MG63 (cell line): ENCODE measurements around the gene SLC29A3. TPM values are rescaled to one million over a fixed set of nuclear protein-coding genes. Genes with fewer than 3 reads are reported as not detected.

Experiments used
- DNase-seq: peaks from one replicate; pipeline ENCODE4 v3.0.0-alpha.2; 2020
- H3K27me3 ChIP-seq: fragments of 250-450 bp; sonication (Bioruptor Pico); 2 replicates; pipeline ENCODE4 v1.5.1; 2020; ENCODE audit warnings: mild to moderate bottlenecking, moderate library complexity
- H3K36me3 ChIP-seq: fragments of 250-450 bp; sonication (Bioruptor Pico); 2 replicates; pipeline ENCODE4 v1.5.1; 2020; ENCODE audit warnings: mild to moderate bottlenecking, moderate library complexity
- H3K4me3 ChIP-seq: fragments of 250-450 bp; sonication (Bioruptor Pico); 2 replicates; pipeline ENCODE4 v1.5.1; 2020; ENCODE audit warnings: mild to moderate bottlenecking, moderate library complexity
- H3K9me3 ChIP-seq: fragments of 250-450 bp; sonication (Bioruptor Pico); 2 replicates; pipeline ENCODE4 v1.5.1; 2020; ENCODE audit warnings: mild to moderate bottlenecking, moderate library complexity
- total RNA-seq: library from RNA; depleted of rRNA; stranded (reverse); fragments of >200 nt; shearing (Covaris generic); gene quantifications from 2 replicates; pipeline ENCODE4 v1.2.3, GENCODE V29; 2014; ENCODE audit warnings: low replicate concordance

Gene SLC29A3
- total RNA-seq, 1 experiment from 2014 or later: 0.92 TPM

DNA sequence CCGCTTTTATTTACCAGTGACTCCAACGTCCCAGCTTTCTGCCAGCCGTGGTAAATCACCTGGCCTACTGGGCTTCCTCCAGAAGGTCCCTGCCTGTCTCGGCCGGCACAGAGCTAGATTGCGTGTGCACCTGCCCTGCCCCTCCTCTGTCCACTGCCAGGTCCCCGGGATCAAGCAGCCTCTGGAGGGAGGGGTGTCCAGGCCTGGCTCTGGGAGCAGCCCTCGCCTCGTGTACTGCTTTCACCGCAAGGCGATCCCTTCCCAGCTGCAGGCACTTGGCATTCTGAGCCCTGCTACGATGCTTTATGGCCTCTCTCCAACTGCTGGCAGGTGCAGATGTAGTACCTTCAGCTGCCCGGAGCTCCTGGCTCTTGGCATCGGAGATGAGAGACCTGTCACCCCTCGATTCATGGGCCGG, 7.4 kb downstream of the SLC29A3 start:
- Histone ChIP-seq H3K36me3 (no peaks in the 10 kb centered on the region; the same call in 1 of the 2 replicates), H3K4me3 (no peak overlapping the region), H3K9me3 (no peaks in the 10 kb centered on the region), H3K27me3 (no peaks in the 10 kb centered on the region)
- no peak for DNase-seq

DNA sequence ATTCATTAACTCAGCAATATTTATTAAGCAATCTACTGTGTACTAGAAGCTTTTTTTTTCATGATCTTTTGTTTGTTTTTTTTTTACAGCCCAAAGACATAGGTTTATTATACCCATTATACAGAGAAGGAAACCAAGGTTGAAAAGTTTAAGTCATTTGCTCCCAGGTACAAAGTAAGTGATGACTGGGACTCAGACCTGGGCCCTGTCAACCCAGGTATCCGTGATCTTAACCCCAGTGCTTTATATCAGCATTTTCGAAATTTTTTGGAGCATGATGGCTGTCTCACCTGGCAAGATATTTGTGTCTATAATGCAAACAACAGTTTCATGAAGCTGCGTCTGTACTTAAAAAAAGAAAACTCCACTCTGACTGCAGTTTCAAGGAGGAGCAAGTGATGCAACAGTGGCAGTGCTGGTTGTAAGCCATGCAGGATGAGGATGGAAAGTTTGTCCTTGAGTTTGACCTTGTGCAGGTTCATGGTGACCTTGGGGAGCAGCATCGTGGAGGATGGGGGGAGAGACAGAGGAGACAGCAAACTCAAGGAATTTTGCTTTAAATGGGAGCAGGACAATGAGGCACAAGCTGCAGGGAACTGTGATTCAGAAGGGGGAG, 11.8 kb downstream of the SLC29A3 start:
- Histone ChIP-seq H3K9me3 (no peaks in the 10 kb centered on the region), H3K27me3 (no peaks in the 10 kb centered on the region), H3K4me3 (no peak overlapping the region), H3K36me3 (no peaks in the 10 kb centered on the region)
- no peak for DNase-seq

DNA sequence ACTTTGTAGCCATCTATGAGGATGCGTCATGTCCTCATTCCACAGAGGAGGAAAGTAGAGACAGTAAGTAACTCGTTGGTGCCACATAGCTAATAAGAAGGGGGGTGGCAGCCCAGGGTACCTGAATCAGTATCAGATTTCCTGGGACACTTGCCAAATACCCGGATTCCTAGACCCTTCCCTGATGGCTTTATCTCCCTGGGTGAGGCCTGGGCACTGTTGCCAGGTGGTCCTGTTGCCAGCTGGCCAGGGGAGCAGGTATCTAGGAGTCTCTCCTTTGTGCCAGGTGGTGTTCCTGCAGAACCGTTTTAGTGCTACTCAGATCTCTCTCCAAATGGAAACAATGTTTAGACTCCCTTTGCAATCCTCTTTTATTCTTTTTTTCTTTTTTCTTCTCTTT, 12.7 kb downstream of the SLC29A3 start:
- no peak for DNase-seq
- H3K27me3 ChIP-seq: no peaks in the 10 kb centered on the region
- no peaks in the 10 kb centered on the region for H3K9me3 ChIP-seq
- H3K4me3 ChIP-seq: no peak overlapping the region
- H3K36me3 ChIP-seq: no peaks in the 10 kb centered on the region

DNA sequence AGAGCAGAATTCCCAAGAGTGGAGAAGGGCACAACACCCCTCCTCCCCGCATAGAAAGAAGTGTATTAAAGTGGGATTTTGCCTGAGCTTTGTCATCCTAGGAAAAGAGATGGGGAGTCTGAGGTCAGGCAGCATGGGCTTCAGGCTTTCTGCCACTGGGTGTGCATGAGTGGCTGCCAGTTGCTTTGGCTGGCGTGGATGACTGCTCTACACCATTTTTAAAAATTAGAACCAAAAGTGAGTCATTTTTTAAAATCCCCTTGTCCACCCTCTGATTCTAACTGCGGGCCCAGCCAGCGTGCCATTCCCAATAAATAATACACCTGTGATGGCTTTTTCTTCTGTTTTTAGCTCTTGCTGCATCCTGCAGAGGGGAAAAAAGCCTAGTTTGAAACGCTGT, 13.4 kb downstream of the SLC29A3 start:
- H3K9me3 ChIP-seq: no peaks in the 10 kb centered on the region

DNA sequence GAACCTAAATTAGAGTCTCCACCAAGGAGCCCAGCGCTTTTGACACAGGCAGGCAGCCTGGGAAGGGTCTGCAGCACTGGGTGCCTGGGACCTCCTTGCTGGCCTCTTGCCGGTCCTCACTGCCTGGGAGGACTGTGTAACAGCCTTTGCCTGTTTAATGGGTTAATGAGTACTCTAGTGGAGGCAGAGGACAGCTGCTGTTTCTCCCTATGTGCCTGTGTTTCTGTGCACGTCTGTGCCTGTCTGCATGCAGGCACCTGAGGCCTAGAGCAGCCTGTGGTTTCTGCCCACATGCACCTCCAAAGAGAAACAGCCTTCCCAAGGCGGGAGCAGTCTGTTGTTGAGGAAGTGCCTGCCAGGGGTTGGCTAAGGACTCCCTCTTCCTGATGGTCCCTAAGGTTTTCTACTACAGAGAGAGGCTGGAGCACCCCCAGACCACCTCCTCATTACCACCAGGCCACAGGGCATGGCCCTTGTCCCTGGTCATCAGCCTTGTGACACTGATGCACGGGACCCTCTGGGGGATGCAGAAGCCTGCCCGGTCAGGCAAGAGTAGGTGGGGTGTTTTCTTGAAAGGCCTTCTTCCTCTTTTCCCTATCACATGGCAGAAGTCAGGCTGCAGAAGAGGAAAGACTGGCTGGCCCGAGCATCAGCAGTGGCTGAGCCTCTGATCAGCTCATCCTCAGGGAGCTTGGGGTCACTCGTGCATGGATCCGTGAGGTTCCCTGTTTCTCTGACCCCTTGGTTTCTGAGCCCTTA, 14.2 kb downstream of the SLC29A3 start:
- no peaks in the 10 kb centered on the region for H3K36me3 ChIP-seq
- H3K9me3 ChIP-seq: no peaks in the 10 kb centered on the region
- no peak overlapping the region for H3K4me3 ChIP-seq
- no peaks in the 10 kb centered on the region for H3K27me3 ChIP-seq
- DNase-seq: no peak

More for the DNA sequence above, 13.4 kb downstream of the SLC29A3 start:
- Histone ChIP-seq H3K36me3 (no peaks in the 10 kb centered on the region), H3K4me3 (no peak overlapping the region), H3K27me3 (no peaks in the 10 kb centered on the region)
- DNase-seq: no peak

DNA sequence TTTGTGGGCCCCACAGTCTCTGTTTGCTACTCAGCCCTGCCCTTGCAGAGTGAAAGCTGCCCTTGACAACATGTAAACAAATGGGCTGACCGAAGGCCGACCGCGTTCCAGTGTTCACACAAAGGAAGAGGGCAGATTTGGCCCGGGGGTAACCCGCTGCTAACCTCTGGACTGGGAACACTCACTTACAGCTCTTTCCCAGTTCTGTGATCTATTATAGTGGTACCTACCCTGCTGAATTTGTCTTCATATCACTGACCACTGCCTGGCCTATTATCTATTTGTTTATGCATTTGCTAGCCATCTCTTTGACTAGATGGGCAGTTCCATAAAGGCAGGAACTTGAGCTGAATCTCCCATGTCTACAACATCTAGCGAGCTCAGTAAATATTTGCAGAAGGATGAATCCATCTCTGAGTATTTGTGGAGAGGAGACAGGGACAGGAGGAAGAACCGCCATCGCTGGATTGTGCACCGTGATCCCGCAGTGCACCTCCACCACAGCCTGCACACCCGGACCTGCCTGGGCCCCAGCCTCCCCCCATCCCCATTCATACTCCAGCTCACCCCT, 15.2 kb downstream of the SLC29A3 start:
- no peaks in the 10 kb centered on the region for H3K27me3 ChIP-seq
- H3K36me3 ChIP-seq: no peaks in the 10 kb centered on the region
- H3K4me3 ChIP-seq: no peak overlapping the region
- DNase-seq: no peak
- H3K9me3 ChIP-seq: no peaks in the 10 kb centered on the region

DNA sequence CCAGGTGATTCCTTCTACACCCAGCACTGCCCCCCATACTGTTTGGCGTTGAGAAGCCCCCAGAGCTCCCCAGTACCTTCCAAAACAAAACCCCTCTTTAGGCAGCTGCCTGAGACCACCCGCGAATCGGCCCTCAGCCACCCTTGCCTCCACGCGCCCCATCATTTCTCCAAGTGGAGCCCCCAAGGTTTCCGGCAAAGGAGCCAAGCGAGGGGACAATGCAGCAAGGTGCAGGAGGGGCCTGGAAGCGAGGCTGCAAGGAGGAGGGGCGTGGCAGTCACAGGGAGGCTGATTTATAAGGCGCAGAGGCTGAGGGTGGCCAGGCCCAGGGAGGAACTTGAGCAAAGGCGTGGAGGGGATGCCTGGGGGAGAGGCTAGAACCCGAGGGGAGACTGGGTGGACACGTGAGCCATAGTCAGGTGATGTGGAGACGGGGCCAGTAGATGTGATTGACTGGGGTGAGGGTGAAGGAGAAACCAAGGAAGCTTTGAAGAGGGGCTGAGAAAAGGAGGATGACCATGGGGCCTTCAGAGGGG, 16.2 kb downstream of the SLC29A3 start:
- Histone ChIP-seq H3K4me3 (no peak overlapping the region), H3K36me3 (no peaks in the 10 kb centered on the region), H3K9me3 (no peaks in the 10 kb centered on the region), H3K27me3 (no peaks in the 10 kb centered on the region)
- no peak for DNase-seq

DNA sequence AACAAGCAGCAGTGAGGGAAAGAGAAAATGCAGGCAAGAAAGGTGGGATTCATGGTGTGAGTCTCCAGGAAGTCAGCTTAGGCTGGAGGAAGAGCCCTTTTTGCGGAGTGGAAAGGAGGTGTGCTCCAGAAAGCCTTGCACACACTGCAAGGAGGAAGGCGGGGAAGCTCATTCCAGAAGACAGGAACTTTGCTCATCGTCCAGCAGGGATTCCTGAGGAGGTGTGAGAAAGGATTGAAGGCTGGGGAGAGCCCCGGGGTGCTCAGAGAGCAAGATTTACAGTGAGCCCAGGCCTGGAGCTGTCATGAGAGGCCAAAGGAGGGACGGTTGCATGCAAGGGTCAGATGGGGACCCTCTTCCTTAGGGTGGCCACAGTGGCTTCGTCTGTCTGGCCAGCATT, 17.6 kb downstream of the SLC29A3 start:
- no peak for DNase-seq
- H3K36me3 ChIP-seq: no peaks in the 10 kb centered on the region
- no peaks in the 10 kb centered on the region for H3K9me3 ChIP-seq
- H3K27me3 ChIP-seq: no peaks in the 10 kb centered on the region
- H3K4me3 ChIP-seq: no peak overlapping the region

DNA sequence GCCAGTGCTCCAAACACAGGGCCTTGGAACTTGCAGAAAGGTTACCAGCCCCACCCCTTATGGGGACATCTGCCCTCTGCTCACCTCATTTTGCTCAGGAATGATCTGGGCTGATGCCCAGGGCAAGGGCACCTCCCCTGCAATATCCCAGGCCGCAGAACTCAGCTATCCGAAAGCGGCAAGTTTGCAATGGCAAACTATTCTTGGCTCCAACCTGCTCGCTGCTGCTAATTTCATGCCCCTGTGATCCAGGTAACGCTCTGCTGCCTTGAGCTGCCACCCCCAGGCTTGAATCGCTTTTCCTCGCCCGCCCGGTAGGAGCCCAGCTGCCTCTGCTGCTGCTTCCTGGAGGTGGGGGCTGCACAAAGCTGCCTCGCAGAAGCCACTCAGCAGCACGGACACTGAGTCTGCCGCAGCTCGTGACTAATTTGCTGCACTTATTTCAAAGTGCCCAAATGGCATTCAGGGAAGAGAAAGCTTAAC, 18.2 kb downstream of the SLC29A3 start:
- Histone ChIP-seq H3K4me3 (no peak overlapping the region), H3K9me3 (no peaks in the 10 kb centered on the region), H3K27me3 (no peaks in the 10 kb centered on the region), H3K36me3 (no peaks in the 10 kb centered on the region)
- DNase-seq: no peak

DNA sequence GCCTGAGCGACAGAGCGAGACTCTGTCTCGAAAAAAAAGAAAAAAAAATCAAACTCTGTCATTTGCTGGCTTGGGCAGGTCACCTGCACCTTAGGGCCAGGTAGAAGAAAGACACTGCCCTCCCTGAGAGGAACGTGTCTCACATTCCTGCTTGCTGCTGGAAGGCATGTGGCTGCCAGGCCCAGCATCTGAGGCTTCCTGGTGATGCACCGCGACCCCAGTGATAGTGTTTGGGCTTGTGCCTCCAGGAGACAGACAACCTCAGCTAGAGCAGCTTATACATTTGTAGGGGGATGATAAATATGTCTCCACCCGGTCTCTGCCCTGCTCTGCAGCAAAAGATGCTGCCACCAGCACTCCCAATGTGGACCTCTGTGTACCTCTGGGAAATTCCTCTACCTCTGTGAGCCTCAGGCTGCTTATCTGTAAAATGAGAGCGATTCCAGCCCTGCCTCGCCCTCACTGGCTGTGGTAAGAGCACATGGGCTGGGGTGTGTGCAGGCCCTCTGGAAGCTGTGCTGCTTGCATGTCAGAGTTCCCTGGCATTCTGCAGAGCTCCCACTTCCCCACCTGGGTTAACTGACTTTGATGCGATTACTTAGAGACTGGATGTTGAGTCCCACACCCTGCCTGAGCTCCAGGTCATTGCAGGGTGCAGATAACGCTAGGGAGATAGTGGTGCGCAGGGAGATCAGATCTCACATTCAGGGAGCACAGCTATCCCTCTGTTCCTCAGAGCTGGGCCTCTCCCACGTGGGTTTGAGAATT, 19.9 kb downstream of the SLC29A3 start:
- H3K36me3 ChIP-seq: no peaks in the 10 kb centered on the region
- no peak for DNase-seq

DNA sequence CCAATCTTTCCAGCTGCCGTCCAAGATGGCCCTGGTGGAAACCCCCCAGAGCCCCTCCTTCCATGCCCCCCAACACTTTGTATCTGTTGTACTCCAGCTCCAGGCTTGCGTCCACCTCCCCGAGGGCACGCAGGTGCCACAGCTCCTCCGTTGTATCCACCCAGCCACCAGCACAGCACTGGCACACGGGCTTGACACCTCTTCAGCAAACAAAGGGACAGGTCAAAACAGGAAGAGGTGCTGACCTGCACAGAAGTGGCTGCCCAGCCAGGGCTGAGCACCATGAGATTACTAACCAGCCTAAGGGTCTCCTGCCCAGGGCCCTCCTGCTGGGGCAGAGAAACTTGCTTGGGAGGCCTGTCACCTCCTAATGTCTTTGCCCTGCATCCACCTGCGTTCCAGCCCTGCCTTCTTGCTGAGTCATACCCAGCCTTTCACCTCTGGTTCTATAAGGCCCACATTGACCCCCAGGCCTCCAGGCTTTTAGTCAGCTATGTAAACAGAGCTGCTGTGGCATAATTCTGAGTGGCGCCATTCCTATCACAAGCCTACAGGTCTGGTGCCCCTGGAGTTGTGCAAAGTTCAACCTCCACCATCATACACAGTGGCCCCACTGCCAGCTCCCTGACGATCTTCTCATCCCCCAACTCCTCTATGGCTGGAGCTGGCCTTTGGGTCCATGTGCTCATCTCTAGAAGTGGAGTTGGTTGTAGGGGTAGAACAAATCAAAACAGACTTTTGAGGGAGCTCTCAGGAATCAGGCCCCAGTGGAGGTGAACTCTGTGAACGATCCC, 20.9 kb downstream of the SLC29A3 start:
- no peaks in the 10 kb centered on the region for H3K9me3 ChIP-seq
- H3K27me3 ChIP-seq: no peaks in the 10 kb centered on the region
- H3K36me3 ChIP-seq: no peaks in the 10 kb centered on the region
- no peak overlapping the region for H3K4me3 ChIP-seq
- DNase-seq: no peak

More for the DNA sequence above, 19.9 kb downstream of the SLC29A3 start:
- Histone ChIP-seq H3K27me3 (no peaks in the 10 kb centered on the region), H3K9me3 (no peaks in the 10 kb centered on the region), H3K4me3 (no peak overlapping the region)

DNA sequence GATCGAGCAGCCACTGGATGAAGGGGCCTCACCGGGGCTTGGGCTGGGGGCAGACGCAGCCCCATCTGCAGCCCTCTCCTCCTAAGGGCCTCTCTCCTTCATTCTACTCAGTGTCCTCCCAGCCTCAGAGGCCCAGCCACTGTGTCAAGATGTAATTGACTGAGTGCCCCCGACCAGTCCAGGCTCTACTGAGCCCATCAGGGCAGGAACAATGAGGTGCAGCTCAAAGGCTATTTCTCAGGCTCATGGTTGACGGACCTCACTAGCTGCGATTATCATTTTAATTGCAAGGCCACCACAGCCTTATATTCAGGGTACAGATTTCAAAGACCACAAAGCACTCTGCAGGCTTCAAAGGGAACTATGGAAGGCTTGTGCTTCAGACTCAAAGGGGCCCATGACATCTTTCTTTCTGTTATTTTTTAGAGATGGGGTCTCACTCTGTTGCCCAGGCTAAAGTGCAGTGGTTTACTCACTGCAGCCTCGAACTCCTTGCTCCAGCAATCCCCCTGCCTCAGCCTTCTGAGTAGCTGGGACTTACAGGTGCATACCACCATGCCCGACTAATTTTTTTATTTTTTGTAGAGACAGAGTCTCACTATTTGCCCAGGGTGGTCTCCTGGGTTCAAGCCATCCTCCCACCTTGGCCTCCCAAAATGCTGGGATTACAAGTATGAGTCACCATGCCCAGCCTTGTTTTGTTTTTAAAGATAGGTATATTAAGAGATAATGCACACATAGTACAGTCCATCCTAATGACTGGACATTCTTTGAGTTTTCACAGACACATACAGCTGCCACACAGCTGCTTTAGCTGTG, 23.7 kb downstream of the SLC29A3 start:
- H3K36me3 ChIP-seq: no peaks in the 10 kb centered on the region
- no peak for DNase-seq
- H3K27me3 ChIP-seq: no peaks in the 10 kb centered on the region
- H3K9me3 ChIP-seq: no peaks in the 10 kb centered on the region
- no peak overlapping the region for H3K4me3 ChIP-seq

DNA sequence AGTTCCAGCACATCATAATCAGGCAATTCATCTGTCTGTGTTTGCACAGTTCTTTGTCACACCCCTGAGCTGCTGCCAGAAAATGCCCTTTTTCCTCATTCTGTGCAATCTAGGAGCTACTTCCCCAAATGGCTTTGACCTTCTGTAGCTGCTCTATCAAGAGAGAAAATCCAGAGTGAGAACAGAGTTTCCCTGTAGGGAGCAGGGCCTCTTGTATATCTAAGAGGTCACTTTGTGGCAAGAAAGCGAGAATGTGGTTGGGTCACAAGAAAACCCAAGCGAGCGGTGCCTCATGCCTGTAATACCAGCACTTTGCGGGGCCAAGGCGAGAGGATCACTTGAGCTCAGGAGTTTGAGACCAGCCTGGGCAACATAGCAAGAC, 24.3 kb downstream of the SLC29A3 start:
- Histone ChIP-seq H3K9me3 (no peaks in the 10 kb centered on the region), H3K36me3 (no peaks in the 10 kb centered on the region), H3K27me3 (no peaks in the 10 kb centered on the region), H3K4me3 (no peak overlapping the region)
- no peak for DNase-seq

DNA sequence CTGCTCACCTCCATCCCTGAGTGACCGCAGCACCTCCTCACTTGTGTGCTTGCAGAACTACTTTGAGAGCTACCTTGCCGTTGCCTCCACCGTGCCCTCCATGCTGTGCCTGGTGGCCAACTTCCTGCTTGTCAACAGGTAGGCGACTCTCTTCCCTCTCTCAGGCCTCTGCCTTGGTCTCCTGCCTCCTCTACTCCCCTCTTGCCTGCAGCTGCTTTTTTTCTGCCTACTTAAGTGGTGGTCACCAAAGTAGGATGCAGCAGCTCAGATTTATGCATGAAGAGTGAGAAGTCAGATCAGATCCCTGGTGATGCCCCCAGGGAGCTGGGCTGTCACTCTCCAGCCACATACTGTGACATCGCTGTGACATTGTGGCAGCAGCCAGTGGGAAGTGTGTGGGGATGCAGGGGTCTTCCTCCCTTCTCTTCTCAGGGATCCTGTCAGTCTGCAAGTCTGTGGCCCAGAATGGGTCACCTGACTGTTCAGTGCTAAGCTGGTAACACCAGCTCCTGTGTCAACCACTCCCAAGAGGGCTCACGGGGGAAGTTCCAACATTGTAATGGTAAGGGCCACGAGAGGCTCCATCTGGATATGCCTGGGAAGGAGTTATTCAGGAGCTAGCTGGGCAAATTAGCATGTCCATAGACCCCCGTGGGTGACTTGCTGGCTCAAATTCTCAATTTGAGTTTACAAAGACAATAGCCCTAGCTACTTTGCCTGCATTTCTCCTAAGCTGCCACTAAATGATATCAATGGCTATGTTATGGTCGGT, 25.3 kb downstream of the SLC29A3 start:
- Histone ChIP-seq H3K9me3 (no peaks in the 10 kb centered on the region), H3K4me3 (no peak overlapping the region), H3K27me3 (no peaks in the 10 kb centered on the region), H3K36me3 (no peaks in the 10 kb centered on the region)
- DNase-seq: no peak

DNA sequence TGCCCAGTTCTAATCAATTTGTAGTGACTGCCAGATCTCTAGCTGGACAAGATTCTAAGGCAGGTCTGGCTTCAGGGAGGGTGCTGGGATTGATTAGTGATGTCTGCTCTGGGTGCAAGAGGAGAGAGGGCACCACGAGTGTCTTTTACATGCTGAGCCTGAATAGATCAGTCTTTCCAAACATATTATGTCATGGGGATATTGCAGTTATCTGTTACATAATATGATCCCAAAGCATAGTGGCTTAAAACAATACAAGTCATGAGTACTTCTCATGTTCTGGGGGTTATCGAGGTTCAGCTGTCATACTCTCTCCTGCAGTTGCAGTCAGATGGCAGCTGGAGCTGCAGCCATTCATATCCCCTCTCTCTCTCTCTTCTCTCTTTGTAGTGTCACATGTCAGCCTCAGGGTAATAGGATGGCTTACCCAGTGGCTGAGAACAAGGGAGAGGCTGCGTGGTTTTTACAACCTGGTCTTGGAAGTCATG, 26.0 kb downstream of the SLC29A3 start:
- Histone ChIP-seq H3K36me3 (no peaks in the 10 kb centered on the region), H3K27me3 (no peaks in the 10 kb centered on the region), H3K4me3 (no peak overlapping the region), H3K9me3 (no peaks in the 10 kb centered on the region)
- DNase-seq: no peak
